Measurements from ENCODE around the gene TPRN.

TPRN gene

DNA sequence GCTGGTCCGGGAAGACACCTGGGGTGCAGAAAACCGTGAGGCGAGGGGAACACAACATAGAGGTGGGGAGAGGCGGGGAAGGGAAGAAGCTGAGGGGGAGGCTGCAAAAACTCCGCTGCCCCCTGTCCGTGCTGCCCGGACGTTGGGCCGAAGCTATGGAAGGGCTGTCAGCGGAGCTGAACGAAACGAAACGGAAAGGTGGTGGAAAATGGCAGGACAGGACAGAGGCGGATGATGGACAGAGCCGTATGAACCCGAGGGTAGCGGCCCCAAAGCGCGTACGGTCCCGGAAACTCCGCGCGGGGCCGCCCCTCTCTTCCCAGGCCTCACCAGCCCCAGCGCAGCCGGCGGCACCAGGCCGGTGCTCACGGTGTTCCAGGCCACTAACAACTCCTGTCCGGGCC is 12.5 kb downstream of the TPRN start:
- no peak for DNase-seq

DNA sequence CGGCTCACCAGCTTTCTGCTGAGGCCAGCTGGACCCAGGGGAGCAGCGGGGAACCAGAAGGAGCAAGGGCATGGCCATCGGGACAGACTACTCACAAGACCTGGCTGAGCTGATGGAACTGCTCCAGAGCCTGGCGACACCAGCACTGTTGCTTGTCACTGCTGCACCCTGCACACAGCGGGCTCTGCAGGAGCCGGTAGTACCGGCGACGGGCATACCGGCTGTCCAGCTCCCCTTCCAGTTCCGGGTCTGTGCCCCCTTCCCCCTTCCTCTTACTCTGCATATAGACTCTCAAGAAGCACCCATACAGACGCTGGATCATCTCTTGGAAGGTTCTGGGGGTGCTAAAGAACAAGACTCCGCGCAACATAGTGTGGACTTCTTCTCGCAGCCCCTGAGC is 13.2 kb downstream of the TPRN start:
- no peak for DNase-seq

DNA sequence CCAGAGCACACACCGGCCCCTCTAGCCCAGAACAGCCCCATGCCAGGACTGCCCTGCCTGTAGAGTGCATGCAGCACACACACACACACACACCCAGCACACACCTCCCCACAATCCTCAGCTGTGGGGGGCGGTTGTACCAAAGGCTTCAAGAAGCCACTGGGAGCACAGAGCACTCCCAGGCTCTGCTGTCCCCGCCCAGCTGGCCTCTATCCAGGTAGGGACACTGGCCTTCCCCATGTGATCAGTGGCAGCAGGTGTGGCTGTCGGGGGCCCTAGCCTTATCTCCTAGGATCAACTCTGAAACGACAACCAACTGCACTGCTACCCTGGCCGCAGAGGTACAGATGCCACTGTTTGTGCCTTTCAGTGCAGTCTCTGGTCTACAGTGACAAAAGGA is 14.2 kb downstream of the TPRN start:
- no peak for DNase-seq

DNA sequence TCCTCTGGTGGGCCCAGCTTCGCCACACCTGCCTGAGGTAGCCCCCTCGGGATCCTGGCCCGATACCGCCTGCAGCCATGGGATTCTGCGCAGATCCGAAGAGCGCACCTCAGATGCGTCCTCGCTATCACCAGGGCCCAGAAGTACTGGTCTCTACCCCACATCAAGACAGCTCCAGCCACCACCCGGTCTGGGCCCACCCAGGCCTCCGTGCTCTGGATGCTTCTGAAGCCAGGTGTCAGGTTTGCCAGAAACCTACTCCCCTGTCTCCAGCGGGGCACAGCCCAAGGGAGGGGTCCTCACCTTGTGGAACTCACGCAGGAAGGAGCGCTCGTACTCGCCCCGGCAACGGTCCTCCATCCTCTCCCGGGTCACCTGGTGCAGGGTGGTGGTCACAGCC is 14.6 kb downstream of the TPRN start:
- DNase-seq: no peak

DNA sequence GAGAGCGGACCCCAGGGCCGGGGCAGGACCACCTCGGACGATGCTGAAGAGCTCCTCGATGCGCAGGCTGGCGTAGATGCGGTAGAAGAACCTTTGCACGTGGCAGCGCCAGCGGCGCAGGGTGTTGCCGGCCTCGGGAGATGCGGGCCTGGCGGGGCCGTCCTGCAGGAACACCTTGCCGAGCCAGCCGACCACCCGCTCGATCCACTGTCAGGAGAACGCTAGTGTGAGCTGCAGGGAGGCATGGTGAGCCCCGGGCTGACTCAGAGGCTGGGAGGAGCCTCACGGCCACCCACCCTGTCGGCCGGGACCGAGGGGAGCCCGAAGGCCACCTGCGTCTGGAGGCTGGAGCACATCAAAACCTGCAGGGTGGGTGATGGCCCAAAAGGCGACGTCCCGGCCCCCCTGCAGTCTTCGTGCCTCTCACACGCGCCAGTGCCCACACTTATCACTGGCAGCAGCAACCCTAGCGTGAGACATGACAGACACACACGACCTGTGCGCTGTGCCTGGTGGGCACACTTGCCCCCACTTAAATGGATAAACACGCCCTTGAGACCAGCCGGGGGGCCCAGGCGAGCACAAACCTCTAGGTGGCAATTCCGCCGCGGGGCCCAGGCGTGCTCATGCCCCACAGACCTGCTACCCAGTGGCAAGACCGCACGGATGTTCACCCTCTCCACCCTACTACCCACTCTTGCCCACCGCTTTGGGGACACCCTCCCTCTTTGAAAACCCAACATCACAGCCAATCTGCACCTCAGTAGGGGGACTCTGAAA is 15.5 kb downstream of the TPRN start:
- no peak for DNase-seq

DNA sequence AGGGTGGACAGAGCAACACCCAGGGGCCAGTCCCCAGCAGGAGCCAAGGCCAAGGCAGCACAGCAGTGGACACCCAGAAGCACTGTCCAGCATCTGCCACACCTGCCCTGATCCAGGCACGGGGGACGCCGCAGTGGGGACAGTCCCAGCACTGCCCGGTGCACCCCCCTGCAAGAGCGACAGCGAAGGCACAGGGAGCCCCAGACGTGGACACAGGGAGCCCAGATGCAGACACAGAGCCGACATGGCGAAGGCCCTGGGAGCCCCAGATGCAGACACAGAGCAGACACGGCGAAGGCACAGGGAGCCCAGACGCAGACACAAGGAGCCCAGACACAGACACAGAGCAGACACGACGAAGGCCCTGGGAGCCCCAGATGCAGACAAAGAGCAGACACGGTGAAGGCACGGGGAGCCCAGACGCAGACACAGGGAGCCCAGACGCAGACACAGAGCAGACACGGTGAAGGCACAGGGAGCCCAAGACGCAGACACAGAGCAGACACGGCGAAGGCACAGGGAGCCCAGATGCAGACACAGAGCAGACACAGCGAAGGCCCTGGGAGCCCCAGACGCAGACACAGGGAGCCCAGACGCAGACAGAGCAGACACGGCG is 16.5 kb downstream of the TPRN start:
- DNase-seq: no peak

DNA sequence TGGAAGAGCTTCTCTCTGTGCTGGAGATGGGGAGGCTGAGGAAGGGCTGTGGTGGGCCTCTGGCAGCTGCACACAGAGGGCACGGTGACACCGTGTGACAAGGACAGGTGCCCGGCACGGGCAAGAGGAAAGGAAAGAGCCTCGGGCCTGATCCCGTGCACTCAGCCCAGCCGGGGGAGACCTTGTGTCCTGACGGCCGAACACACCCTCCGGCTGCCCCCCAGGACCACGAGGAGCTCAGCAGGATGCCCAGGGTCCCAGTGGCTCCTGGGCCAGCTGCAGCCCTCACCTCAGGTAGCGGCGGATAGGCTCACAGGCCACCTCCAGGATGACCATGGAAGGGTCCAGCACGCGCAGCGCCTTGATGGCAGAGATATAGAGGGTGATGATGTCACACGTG is 17.7 kb downstream of the TPRN start:
- DNase-seq: no peak

DNA sequence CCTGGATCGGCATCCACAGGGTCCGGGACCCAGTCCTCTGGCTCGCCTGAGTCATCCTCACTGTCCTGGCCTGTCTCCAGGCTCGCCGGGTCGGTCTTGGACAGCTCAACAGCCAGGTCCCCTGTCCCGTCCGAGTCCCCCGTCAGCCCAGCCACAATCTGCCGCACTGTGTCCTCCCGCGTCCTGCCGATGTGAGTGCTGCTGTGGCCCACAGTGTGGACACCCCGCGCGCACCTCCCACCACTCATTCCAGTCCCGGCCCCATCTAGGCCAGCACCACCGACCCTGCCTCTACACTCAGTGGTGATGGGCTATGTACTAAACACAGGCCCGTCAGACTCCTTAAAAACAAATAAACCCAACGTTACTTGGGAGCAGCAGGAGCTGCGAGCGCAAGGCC is 18.9 kb downstream of the TPRN start:
- no peak for DNase-seq

DNA sequence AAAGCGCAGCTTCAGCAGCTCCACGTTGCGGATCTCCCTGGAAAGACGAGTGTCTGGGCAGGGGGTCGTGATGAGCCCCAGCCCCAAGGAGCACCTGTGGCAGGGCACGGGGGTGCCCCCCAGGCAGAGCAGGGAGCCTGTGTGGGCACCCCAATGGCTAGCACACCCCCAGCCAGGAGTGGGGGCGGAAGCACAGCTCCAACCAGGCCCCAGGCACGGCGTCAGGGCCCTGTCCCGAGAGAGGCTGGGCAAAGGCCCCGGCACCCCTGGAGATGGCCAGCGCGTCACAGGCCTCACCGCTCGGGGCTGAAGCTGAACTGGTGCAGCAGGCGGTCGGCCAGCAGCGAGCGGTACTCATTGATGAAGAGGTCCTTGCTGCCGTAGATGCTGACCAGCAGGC is 20.1 kb downstream of the TPRN start:
- no peak for DNase-seq

DNA sequence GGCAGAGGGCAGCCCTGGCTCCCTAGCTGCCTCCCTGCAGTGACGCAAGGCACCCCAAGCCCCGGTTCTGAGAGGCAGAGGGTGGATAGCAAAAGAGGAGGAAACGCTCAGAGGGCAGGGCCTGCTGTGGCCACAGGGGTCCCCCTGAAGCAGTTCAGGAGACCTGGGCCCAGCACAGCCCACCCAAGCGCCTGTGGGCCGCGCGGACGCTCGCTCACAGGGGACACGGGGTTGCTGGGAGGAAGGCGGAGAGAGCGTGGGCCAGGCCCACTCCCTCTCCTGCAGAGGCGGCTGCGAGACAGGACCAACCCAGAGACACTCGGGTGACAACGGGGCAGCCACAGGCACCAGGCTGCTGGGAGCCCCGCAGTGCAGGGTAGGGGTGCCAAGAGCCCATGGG is 20.8 kb downstream of the TPRN start:
- no peak for DNase-seq

DNA sequence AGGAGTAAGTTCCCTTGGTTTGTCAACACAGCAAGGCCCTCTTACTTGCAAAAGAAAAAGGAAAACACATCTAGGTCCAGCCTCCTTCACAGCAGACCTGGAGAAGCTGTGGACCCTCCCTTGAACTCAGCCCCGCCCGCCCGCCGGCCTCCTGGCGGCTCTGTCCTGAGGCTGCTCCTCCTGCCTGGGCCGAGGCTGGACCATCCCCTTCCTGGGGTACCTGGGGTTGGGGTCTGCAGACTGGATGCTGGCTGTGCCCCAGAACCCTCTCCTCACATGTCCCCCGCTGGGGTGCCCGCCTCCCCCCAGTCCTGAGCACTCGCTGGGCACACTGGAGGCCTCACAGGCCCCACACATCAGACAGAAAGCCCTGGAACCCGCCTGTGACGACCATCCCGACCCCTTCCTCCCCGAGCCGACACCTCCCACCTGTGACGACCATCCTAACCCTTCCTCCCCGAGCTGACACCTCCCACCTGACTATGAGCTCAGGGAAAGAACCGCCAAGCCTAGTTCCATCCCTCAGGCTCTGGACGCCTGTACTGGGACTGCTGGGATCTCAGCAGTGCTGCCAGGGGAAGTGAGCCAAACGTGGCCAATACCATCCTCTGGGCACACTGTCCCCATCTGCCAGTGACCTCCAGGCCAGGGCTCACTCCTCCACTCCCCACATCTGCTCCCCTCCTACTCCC is 21.5 kb downstream of the TPRN start:
- no peak for DNase-seq

DNA sequence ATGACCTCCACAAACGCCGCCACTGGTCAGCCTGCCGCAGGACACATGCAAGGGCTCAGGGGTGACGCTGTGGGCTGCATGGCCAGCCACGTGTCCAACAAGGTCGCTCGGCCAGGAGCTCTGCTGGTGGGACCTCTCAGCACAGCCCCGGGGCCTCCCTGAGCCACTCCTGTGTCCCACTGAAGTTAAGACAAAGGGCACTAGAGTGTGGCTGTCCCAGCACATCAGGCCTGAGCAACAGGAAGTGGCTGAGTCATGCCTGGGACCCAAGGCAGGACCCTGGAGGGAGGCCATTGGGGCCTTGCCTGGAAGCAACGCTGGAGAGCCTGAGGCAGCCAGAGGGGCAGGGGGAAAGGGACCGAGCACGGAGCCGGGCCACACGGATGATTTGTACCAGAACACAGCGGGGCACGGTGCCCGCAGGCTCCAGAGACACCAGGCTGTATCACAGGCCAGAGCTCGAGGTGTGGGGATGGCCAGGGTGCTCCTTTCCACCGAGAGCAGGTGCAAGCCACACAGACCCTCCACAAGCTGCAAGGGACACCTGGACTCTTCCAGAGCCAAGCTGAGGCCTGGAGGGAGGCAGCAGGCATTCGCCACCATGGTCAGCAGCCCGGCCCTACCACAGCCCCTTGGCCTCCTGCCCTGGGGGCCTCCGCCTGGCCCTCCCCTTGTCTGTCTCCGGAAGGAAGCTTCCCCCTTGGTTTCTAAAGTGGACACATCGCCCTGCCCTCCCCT is 22.2 kb downstream of the TPRN start:
- no peak for DNase-seq

DNA sequence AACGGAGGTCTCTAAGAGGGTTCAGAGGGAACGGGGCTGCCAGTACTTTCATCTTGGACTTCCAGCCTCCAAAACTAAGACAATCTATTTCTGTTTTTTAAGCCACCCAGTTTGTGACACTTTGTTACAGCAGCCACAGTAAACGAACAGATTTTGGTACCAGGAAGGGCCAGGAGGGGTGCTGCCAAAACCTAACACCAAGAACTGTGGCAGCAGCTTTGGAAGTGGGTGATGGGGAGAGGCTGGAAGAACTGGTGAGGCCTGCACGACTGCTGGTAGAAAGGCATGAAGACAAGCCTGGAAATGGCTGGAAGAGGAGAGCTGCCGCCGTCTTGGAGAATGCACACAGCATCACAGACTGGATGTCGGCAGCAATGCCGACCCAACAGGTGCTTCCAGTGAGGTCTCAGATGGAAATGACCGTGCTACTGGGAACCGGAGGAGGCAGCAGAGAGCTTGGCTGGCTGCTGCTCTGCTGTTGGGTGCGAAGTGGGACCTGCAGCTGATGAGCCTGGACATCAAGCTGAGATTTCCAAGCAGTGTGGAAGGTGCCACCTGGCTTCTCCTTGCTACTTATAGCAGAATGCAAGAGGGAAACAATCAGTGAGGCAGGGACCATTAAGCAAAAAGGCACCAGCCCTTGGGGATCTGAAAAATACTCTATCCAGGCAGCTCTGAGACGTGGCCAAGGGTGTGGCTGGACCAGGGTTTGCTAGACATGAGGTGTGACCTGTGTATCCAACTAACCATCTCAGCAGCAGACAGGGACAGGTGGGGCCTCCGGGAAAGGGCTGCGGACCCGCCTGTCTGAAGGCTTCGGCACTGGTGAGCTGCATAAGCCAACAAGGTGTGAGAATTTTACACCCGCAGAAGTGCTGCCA is 24.0 kb downstream of the TPRN start:
- DNase-seq: no peak

DNA sequence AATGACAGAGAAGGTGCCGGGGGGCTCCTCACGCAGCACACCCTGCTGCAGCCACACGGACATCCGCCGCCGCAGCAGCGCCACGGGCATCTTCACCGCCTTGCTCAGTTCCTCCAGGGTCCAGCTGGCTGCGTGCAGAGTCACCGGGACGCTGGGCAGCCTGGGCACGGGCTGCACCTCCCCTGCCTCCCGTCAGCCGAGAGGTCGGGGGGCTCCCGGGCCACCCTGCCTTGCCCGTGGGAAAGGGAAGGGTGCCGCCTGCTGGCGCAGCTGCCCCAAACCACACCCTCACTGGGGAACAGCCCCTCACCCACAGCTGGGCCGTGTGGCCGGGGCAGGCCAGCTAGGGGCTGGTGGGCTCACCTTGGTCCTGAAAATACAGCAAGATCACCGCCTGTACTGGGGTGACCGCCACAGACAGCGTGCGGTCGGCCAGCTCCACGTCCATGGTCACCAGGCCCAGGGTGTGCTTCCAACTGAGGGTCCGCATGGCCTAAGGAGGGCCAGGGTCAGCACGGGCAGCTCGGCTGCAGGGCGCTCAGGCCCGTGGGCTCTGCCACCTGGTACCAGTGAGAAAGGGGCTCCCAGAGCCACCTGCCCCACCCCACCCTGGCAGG is 25.1 kb downstream of the TPRN start:
- DNase-seq: no peak

DNA sequence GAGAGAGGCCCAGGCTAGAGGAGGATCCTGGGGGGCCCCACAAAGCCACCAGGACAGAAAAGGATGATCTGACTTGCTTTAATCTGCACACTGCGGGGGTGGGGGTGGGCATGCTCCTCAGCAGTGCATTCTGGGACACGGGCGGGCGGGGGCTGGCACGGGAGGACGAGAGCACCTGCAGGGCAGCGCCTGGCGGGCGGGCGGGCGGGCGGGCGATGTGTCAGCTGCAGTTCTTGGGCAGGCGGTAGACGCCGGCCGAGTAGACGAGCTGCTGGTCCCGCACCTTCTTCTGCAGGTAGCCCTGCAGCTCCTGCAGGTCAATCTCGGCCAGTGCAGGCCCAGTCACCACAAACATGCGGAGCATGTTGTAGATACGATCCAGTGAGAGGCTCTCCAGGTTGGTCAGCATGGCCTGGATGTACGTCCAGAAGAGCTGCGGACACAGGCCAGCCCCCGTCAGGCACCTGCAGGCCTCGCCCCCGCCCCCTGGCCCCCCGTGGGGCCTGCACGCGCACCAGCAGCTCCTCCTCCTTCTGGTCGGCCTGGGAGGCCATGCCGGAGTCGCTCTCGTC is 25.7 kb downstream of the TPRN start:
- no peak for DNase-seq

DNA sequence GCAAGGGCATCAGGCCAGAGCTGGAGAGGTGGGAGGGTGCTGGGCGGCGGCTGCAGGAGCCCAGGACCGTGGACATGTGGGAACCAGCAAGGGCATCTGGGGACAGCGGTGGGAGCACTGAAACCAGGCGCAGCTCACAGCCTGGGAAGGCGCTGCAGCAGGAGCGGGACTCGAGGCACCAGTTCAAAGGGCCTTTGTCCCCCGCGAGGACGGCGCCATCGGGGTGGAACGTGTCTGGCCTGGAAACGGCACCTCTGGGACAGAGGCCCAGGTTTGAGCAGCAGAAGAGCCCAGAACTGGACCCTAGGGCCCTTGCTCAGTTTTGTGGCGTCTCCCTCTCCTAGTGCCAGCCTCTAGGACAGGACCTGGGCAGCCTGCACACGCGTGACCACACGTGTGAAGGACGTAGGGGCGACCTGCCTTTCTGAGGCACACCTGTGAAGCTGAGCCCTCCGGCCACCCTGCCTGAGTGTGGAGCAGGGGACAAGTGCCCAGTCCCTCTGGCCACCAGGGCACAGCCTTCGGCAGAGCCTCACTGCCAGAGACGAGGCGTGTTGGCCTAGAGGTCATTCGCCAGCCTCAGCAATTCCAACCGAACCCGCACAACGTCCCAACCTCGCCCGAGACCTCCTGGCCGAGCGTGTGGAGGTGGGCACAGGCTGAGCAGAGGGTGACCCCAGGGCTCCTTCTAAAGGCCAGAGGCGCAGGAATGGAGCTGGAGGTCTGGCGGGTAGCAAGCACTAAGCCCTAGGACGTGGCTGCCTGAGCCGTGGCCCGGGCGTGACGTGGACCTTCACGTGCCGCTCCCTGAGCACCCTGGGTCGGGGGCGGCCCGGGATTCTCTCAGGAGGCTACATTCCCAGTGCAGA is 26.5 kb downstream of the TPRN start:
- no peak for DNase-seq

DNA sequence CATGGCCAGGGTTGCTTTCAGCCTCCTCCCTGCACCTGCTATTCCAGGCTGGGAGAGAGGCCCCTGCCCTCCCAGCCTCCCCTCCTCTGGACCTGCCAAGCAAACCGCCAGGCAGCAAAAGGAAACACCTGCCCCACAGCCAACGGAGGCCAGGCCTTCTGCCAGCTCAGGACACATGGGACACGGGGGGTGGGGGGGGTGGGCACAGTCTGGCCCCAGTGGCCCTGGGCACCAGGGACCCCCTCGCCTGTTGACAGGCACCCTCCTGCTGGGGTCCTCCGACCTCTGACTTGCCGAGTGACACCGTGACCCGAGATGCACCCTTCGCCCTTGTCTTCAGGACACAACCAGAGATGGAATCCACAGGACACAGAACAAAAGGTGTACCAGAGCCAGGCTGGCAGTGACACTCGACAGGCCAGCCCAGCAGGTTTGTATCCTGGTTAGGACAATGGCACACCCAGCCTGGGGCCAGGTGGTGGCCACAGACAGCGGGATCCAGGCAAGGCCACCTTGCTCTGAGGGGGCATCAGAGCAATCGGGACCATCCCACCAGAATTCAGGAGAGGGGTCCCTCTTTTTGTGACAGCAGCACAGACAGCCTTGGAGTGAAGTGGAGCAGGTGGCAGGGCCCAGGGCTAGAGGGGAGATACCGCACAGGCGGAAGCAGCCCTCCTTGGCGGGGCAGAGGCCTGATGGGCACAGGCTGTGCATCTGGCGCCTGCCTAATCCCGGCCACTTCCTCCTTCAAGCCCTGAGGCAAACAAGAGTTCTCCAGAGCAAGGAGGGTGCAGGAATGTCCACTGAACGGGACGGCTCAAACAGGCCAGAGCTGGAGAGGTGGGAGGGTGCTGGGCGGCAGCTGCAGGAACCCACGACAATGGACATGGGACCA is 27.4 kb downstream of the TPRN start:
- DNase-seq: no peak

DNA sequence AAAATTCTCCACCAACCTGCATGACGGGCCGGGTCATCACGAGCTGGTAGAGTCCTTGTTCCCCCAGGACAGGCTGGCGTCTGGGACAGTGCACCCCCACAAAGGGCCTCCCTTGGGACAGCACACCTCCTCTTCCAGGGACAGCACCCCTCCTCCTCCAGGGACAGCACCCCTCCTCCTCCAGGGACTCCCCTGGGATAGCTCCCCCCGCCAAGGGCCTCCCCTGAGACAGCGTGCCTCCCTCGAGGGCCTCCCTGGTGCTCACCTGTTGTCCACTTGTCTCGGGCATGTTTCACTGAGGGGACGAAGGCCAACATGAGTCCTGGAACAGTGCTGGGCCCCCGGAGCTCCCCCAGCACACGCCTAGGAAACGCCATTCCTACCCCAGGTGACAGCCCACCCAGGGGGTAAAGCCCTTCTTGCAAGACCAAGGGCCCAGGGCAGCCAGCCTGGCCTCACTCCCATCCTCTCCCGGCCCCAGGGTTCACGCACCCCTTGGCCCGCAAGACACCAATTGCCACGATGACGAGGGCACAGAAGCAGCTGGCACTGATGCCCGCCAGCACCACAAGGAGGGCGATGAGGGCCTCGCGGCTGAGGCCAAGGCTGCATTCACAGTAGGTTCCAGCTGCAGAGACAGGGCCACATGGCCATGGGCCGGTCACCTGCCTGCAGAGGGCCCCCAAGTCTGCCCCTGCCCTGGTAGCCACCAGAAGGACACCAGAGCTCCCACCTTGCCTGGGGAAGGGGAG is 29.2 kb downstream of the TPRN start:
- no peak for DNase-seq
